GM18526 (cell line): ENCODE data around the gene USP8.

ENCODE experiments used
- POLR2A ChIP-seq: IDR thresholded peaks from 3 replicates; pipeline ENCODE4 v1.6.1; 2011; ENCODE audit not compliant: insufficient read length; ENCODE audit errors: extremely low read depth

USP8 gene

GRCh38 chr15:50438251-50438650 is 14.0 kb downstream of the USP8 start:
- no peak for TF ChIP-seq POLR2A

DNA sequence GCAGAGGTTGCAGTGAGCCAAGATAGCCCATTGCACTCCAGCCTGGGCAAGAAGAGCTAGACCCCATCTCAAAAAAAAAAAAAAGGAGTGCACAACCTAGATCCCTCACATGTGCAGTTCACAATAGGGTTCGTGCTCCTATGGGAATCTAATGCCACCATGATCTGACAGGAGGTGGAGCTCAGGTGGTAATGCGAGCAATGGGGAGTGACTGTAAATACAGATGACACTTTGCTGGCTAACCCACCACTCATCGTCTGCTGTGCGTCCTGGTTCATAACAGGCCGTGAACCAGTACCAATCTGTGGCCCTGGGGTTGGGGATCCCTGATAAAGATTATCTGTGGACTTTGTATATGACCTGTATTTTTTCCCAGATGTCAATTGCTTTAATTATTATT is 16.7 kb downstream of the USP8 start:
- TF ChIP-seq POLR2A, result no peak

DNA sequence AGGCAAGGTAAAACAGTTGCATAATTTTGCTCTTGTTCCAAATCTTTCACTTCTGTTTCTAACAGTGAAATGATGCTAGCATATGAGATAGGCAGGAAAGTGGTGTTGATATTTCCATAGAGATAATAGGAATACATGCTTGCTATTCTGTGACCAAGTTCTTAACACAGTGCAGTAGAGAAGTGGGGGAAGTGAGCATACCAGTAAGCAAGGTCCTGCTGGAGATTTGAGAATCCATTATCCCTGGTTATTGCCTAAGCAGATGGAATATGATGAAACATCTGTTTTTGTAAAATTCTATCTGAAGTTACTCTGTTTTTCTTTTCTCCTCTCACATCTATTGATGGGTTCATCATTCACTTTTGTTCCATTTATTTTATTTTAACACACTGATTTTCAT is 28.7 kb downstream of the USP8 start:
- no peak for TF ChIP-seq POLR2A

DNA sequence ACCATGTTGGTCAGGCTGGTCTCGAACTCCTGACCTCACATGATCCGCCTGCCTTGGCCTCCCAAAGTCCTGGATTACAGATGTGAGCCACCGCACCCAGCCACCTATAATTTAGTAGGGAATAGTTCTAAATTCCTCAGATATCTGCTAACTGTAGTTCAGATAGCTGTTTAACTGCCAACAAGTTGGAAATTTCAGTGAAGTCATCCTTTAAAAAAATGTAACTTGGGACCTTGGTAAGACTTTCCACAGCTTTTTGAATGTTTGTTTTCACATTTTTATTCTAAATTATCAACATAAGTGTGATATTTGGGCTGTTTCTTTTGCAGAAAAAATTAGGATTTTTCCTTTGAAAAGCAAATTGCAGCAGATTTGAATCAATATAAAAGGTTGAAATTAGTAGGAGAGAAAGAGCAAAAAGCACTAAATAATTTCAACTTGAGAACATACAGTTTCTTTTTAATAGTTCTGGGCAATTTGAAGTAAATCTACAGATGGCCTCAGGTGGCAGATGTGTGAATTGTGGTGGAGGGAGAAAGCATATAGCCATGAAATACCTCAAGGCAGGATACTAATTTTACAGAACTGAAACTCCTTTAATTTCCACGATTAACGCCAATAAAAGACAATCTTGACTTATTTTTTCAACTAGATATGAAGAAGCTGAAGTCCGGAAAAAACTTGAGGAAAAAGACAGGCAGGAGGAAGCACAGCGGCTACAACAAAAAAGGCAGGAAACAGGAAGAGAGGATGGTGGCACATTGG is 34.3 kb downstream of the USP8 start:
- TF ChIP-seq POLR2A, result no peak

DNA sequence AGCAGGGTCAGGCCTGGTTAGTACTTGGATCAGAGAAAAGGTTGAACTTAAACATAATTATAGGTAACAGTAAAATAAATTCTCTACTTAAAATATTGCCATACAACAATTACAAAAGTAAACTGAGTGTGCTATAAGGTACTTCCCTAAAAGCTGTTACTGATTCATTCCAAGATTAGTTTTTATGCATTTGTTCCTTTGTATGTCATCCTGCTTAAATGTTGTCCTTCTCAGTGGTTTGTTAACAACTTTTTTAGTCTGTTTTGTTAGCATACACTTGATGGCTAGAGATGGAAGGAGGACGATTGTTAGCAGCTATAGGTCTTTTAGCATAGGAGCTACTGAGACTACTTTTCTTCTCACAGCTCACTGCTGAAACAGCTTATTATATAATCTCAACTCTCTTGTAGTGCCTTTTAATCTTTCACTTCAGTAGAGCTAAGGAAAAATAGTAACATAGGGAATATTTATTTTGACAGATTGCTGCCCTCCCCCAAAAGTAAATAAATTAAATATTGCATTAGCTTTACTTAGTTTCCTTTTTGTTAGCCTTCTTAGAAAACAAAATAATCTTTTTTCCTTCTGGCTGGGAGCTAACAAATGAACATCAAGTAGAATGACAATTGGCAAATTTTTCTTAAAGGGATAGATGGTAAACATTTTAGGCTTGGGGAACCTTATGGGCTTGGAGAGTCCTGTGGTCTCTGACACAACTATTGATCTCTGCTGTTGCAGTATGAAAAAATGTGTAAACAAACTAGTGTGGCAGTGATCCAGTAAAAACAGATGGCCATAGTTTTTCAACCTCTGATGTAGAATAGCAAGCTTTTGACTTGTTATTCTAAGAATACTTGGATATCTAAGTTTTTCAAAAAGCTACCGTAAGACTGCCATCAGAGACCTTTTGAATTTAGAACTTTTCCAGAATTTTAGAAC is 39.5 kb downstream of the USP8 start:
- no peak for TF ChIP-seq POLR2A

GRCh38 chr15:50471072-50471471 is 46.9 kb downstream of the USP8 start:
- no peak for TF ChIP-seq POLR2A

DNA sequence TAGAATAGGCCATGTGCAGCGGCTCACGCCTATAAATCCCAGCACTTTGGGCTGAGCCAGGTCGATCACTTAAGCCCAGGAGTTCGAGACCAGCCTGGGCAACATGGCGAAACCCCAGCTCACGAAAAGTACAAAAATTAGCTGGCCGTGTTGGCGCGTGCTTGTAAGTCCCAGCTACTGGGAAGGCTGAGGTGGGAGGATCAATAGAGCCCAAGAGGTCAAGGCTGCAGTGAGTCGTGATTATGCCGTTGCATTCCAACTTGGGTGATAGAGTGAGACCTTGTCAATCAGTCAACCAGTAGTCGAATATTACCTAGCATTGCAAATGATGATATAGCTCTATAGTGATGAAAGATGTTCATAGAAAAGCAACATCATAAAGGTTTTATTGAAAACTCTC is 51.9 kb downstream of the USP8 start:
- no peak for TF ChIP-seq POLR2A

- TF ChIP-seq POLR2A, result no peak
These were observed 60.6 kb downstream of the USP8 start for GRCh38 chr15:50484781-50485180.

DNA sequence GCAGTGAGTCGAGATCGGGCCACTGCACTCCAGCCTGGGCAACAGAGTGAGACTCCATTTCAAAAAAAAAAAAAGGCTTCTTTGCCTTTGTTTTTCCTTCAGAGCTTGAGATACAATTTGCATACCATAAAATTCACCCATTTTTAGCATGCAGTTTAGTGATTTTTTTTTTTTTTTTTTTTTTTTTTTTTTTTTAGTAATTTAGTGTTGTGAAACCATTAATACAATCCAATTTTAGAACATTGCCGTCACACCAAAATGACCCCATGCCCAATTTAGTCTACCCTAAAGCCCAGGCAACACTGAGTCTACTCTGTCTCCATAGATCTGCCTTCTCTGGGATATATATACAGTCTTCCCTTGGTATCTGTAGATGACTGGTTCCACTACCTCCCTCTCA is 61.2 kb downstream of the USP8 start:
- TF ChIP-seq POLR2A, result no peak

DNA sequence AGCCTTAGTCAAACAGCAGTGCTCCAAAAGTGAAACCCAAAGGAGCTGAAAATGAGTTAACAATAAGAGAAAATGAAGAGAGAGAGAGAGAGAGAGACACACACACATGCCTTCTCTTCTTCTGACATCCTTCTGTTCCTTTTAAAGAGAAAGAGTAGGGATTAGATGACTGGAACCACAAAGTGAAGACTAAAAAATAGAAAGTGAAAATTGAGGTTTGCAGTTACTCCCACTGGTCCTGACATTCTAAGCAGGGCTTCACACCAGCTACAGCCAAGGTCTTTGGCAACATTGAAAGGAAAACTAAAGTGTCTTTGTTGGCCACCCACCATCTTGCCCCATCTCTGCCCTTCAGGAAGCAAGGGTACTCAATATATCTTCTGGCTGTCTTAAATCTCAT is 63.1 kb downstream of the USP8 start:
- no peak for TF ChIP-seq POLR2A

GRCh38 chr15:50493625-50494024 is 69.4 kb downstream of the USP8 start:
- no peak for TF ChIP-seq POLR2A

DNA sequence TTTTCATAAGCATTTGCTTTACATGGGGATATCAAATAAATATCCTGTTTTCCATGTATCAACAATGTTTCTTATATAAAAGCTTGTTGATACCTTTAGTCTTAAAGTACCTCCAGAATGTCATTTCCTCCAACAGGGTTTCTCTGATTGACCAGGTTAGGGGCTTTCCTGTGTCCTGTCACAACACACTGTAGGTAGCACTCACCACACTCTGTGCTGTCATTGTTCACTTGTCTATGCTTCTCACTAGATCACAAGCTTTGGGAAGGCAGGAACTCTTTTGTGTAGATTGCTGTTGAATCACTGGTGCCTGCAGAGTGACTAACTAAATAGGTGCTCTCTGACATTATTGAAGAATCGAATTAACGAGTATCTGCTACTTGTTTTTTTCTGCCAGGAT is 72.5 kb downstream of the USP8 start:
- TF ChIP-seq POLR2A, result no peak

GRCh38 chr15:50500352-50500751 is 76.1 kb downstream of the USP8 start:
- no peak for TF ChIP-seq POLR2A

DNA sequence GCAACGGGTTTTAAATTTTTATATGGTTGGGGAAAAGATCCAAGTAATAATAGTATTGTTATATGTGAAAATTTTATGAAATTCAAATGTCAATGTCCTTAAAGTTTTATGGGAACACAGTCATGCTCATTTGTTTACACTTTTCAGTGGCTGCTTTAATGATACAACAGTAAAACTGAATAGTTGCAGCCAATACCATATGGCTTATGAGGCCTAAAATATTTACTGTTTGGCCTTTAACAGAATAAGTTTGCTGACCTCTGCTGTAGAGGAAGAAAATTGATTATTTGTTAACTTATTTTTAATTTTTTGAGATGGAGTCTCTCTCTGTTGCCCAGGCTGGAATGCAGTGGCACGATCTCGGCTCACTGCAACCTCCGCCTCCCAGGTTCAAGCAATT is 77.6 kb downstream of the USP8 start:
- TF ChIP-seq POLR2A, result no peak

DNA sequence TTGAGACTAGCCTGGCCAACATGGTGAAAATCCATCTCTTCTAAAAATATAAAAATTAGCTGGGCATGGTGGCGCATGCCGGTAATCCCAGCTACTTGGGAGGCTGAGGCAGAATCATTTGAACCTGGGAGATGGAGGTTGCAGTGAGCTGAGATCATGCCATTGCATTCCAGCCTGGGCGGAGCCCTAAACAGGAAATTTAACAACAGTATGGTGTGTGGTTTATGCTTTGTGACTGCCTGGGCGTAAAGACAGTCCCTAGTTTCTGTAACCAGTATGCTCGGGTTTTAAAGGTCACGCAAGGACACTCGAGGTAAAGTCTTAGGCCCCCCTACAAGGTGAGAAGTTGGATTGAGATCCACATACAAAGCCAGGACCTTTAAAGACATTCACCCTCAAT is 78.9 kb downstream of the USP8 start:
- TF ChIP-seq POLR2A, result no peak

GRCh38 chr15:50506121-50506520 is 81.9 kb downstream of the USP8 start:
- no peak for TF ChIP-seq POLR2A
